Glomerular endothelial cell (primary cell): Measurements from ENCODE around the gene COPS7A. TPM values are rescaled to one million over a fixed set of nuclear protein-coding genes. Genes with fewer than 3 reads are reported as not detected.

Experiments used
- DNase-seq: peaks from one replicate; pipeline ENCODE4 v3.0.0-alpha.2; 2011; ENCODE audit warnings: low read depth, low spot score; ENCODE audit errors: extremely low read depth
- total RNA-seq: library from RNA; depleted of rRNA; stranded (reverse); fragments of >200 nt; gene quantifications from 2 replicates; pipeline ENCODE4 v1.2.3, GENCODE V29; 2015

COPS7A gene
- total RNA-seq, 1 donor from 2014 or later, result 58.8 TPM

GRCh38 chr12:6768437-6768914 lies 44.6 kb downstream of the COPS7A start:
- no peak for DNase-seq

DNA sequence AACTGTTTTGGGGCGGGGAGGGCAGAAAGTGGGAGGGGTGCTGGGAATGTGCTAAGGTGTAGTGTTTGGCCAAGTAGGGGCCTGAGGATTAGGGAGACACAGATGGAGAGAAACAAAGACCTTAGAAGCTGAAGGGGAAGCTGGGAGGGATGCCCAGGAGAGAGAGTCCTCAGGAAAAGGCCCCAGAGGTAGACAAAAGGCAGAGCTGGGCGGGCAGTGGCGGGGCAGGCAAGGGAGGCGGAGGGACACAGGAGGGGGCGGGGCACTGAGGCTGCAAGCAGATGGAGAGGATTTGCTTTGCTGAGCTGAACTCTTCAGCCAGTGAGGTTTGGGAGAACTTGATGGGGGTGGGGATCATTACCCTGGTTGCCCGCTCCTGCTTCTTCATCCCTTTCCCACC lies 45.1 kb downstream of the COPS7A start:
- DNase-seq, result no peak

- no peak for DNase-seq
These were observed 45.8 kb downstream of the COPS7A start for GRCh38 chr12:6769666-6770065.

- no peak for DNase-seq
These were observed 46.2 kb downstream of the COPS7A start for GRCh38 chr12:6770094-6770493.

- DNase-seq, result no peak
These were observed 46.8 kb downstream of the COPS7A start for GRCh38 chr12:6770600-6770999.

GRCh38 chr12:6771091-6771495 lies 47.2 kb downstream of the COPS7A start:
- DNase-seq, result no peak

GRCh38 chr12:6771509-6772330 lies 47.9 kb downstream of the COPS7A start:
- DNase-seq, result no peak

GRCh38 chr12:6772331-6772695 lies 48.5 kb downstream of the COPS7A start, which contains the start of gene LAG3:
Gene LAG3, plus strand, starts transcription at chr12:6772520. Its CDS starts 333 bp downstream, at chr12:6772853.
- DNase-seq, result no peak

- DNase-seq, result no peak
These were observed 49.1 kb downstream of the COPS7A start for GRCh38 chr12:6772726-6773589.

GRCh38 chr12:6773590-6774351 lies 49.9 kb downstream of the COPS7A start:
- DNase-seq, result no peak

- DNase-seq, result no peak
These were observed 50.7 kb downstream of the COPS7A start for GRCh38 chr12:6774499-6775062.

- no peak for DNase-seq
These were observed 51.6 kb downstream of the COPS7A start for GRCh38 chr12:6775185-6776174.

DNA sequence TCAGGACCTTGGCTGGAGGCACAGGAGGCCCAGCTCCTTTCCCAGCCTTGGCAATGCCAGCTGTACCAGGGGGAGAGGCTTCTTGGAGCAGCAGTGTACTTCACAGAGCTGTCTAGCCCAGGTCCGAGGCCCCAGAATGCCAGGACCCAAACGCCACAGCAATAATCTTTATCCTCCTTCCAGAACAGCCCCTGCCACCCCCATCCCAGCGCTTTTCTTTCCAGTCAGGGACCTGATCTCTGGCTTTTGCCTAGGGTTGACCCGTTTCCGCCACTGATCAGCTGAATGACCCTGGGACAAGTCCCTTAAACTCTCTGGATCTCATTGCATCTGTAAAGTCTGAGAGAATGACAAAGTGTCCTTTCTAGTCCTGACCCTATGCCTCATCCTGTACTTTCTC lies 53.5 kb downstream of the COPS7A start:
- DNase-seq, result no peak

DNA sequence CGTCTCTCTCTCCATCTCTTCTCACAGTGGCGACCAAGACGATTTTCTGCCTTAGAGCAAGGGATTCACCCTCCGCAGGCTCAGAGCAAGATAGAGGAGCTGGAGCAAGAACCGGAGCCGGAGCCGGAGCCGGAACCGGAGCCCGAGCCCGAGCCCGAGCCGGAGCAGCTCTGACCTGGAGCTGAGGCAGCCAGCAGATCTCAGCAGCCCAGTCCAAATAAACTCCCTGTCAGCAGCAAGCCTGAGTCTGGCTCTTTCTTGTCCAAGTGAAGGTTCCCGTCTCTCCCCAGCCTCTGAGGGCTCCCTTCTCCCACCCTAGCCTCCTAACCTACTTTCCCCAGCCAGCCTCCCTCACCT lies 54.3 kb downstream of the COPS7A start:
- DNase-seq, result no peak

GRCh38 chr12:6778574-6779550 lies 55.0 kb downstream of the COPS7A start:
- DNase-seq, result peak; percentile 68

- no peak for DNase-seq
These were observed 56.0 kb downstream of the COPS7A start for GRCh38 chr12:6779708-6780432.

- no peak for DNase-seq
These were observed 56.7 kb downstream of the COPS7A start for GRCh38 chr12:6780573-6780972.
